IMR-90 (cell line): ENCODE results near the gene TCERG1L. TPM values are rescaled to one million over a fixed set of nuclear protein-coding genes. Genes with fewer than 3 reads are reported as not detected.

Experiments used
- ATAC-seq: fragments of 200-7000 bp; cut with Tn5 transposase; 2 replicates; pipeline ENCODE4 v1.9.1; 2020; ENCODE audit warnings: low read depth, mild to moderate bottlenecking, moderate library complexity
- BruUV-seq: library from RNA; stranded (reverse); fragments of 400-500 nt; replicated peaks from 2 replicates; lab custom pipeline; 2021; lab: Mats Ljungman, UMichigan
- CTCF ChIA-PET: fragments of 300-600 bp; formaldehyde crosslinking; extraction: SDS; loops from one replicate; lab custom pipeline; 2021; ENCODE audit warnings: antibody characterized with exemption; lab: Yijun Ruan, JAX
- POLR2A ChIA-PET: fragments of 300-600 bp; sonication (Branson Sonifier 250); formaldehyde crosslinking; loops from one replicate; lab custom pipeline; 2022; ENCODE audit warnings: antibody characterized with exemption; ENCODE audit not compliant: unreplicated experiment; lab: Charles Lee
- DNase-seq: peaks from one replicate; pipeline ENCODE4 v3.0.0; 2013
- H2AFZ ChIP-seq: replicated peaks from 2 replicates; pipeline ENCODE3; 2013; ENCODE audit warnings: low read length, mild to moderate bottlenecking; ENCODE audit not compliant: poor library complexity
- H2AK5ac ChIP-seq: 2 replicates; pipeline ENCODE4 v1.6.1; 2013; ENCODE audit warnings: low read depth, low read length, inconsistent platforms
- H2AK9ac ChIP-seq: replicated peaks from 2 replicates; pipeline ENCODE3; 2013; ENCODE audit warnings: mild to moderate bottlenecking, low read depth, low read length, moderate library complexity; ENCODE audit not compliant: poor library complexity
- H2BK120ac ChIP-seq: 2 replicates; pipeline ENCODE4 v1.6.1; 2013; ENCODE audit warnings: low read depth, low read length, inconsistent platforms
- H2BK15ac ChIP-seq: 3 replicates; pipeline ENCODE4 v1.6.1; 2013; ENCODE audit warnings: low read depth, low read length, inconsistent platforms
- H2BK20ac ChIP-seq: 2 replicates; pipeline ENCODE4 v1.6.1; 2013; ENCODE audit warnings: low read depth, mild to moderate bottlenecking, inconsistent platforms, low read length, moderate library complexity
- H2BK5ac ChIP-seq: 2 replicates; pipeline ENCODE4 v1.6.1; 2013; ENCODE audit warnings: mild to moderate bottlenecking, low read depth, low read length, inconsistent platforms; ENCODE audit not compliant: poor library complexity, severe bottlenecking
- H3K14ac ChIP-seq: replicated peaks from 2 replicates; pipeline ENCODE4 v1.6.1; 2013; ENCODE audit warnings: low read depth, low read length, inconsistent platforms
- H3K18ac ChIP-seq: 2 replicates; pipeline ENCODE4 v1.6.1; 2013; ENCODE audit warnings: low read depth, low read length, control low read depth
- H3K23ac ChIP-seq: 2 replicates; pipeline ENCODE4 v1.6.1; 2013; ENCODE audit warnings: low read depth, low read length, inconsistent platforms
- H3K27ac ChIP-seq: 2 replicates; pipeline ENCODE4 v1.5.1; 2013; ENCODE audit warnings: mild to moderate bottlenecking, control low read depth, low read length; ENCODE audit not compliant: insufficient read depth
- H3K27me3 ChIP-seq: 2 replicates; pipeline ENCODE4 v1.6.1; 2013; ENCODE audit warnings: low read length; ENCODE audit not compliant: control insufficient read depth, insufficient read depth
- H3K36me3 ChIP-seq: 2 replicates; pipeline ENCODE4 v1.6.1; 2013; ENCODE audit warnings: low read length, mixed read lengths; ENCODE audit not compliant: control insufficient read depth, insufficient read depth
- H3K4ac ChIP-seq: 2 replicates; pipeline ENCODE4 v1.6.1; 2013; ENCODE audit warnings: low read depth, low read length, inconsistent platforms
- H3K4me1 ChIP-seq: 2 replicates; pipeline ENCODE4 v1.6.1; 2013; ENCODE audit warnings: low read length, mixed read lengths; ENCODE audit not compliant: control insufficient read depth, insufficient read depth
- H3K4me2 ChIP-seq: 2 replicates; pipeline ENCODE4 v1.6.1; 2013; ENCODE audit warnings: low read depth, mild to moderate bottlenecking, control low read depth, low read length, moderate library complexity
- H3K4me3 ChIP-seq: 2 replicates; pipeline ENCODE4 v1.5.1; 2013; ENCODE audit warnings: low read depth, mild to moderate bottlenecking, control low read depth, low read length, moderate library complexity; ENCODE audit not compliant: insufficient read depth
- H3K56ac ChIP-seq: 2 replicates; pipeline ENCODE4 v1.6.1; 2013; ENCODE audit warnings: low read length, inconsistent platforms; ENCODE audit not compliant: insufficient read depth; ENCODE audit errors: extremely low read depth
- H3K79me1 ChIP-seq, 2 experiments: 2 replicates each; pipeline ENCODE4 v1.6.1; 2013; ENCODE audit warnings: low read length in 2 of 2, inconsistent platforms in 1 of 2, low read depth in 1 of 2
- H3K9ac ChIP-seq: 2 replicates; pipeline ENCODE4 v1.6.1; 2013; ENCODE audit warnings: low read depth, low read length, control low read depth
- H3K9me1 ChIP-seq: 2 replicates; pipeline ENCODE4 v1.6.1; 2013; ENCODE audit warnings: low read length, inconsistent platforms; ENCODE audit not compliant: insufficient read depth
- H3K9me3 ChIP-seq: 2 replicates; pipeline ENCODE4 v1.6.1; 2013; ENCODE audit warnings: low read length; ENCODE audit not compliant: control insufficient read depth, insufficient read depth
- H4K20me1 ChIP-seq: 2 replicates; pipeline ENCODE4 v1.6.1; 2013; ENCODE audit warnings: low read length, inconsistent platforms; ENCODE audit not compliant: insufficient read depth
- H4K5ac ChIP-seq: 2 replicates; pipeline ENCODE4 v1.6.1; 2013; ENCODE audit warnings: mild to moderate bottlenecking, low read depth, low read length, control low read depth
- H4K8ac ChIP-seq, 2 experiments: 2 replicates each; pipeline ENCODE4 v1.6.1; 2013; ENCODE audit warnings: low read depth in 2 of 2, low read length in 2 of 2, control low read depth in 1 of 2, inconsistent platforms in 1 of 2
- H4K91ac ChIP-seq: 2 replicates; pipeline ENCODE4 v1.6.1; 2013; ENCODE audit warnings: low read depth, low read length, inconsistent platforms; ENCODE audit not compliant: insufficient read depth
- BHLHE40 ChIP-seq: fragments of 150-350 bp; IDR thresholded peaks from 2 replicates; pipeline ENCODE4 v1.6.1; 2016; ENCODE audit warnings: mild to moderate bottlenecking, low read depth, low read length
- CEBPB ChIP-seq: IDR thresholded peaks from 2 replicates; pipeline ENCODE4 v1.6.1; 2012; ENCODE audit warnings: low read depth, low read length, improper control_type of control experiment
- CHD1 ChIP-seq: IDR thresholded peaks from 2 replicates; pipeline ENCODE4 v1.6.1; 2012; ENCODE audit warnings: low read depth, low read length, improper control_type of control experiment
- CTCF ChIP-seq: conservative IDR thresholded peaks from 2 replicates; pipeline ENCODE4 v1.5.1; 2012; ENCODE audit warnings: mild to moderate bottlenecking, low read depth, low read length, improper control_type of control experiment
- ELK1 ChIP-seq: fragments of 150-350 bp; IDR thresholded peaks from 2 replicates; pipeline ENCODE4 v1.6.1; 2016; ENCODE audit warnings: low read depth, mild to moderate bottlenecking, low read length, moderate library complexity, borderline replicate concordance
- FOS ChIP-seq: fragments of 150-350 bp; IDR thresholded peaks from 2 replicates; pipeline ENCODE4 v1.6.1; 2016; ENCODE audit warnings: low read depth, low read length
- MAFK ChIP-seq: IDR thresholded peaks from 2 replicates; pipeline ENCODE4 v1.6.1; 2012; ENCODE audit warnings: low read depth, low read length, improper control_type of control experiment
- MAZ ChIP-seq: IDR thresholded peaks from 2 replicates; pipeline ENCODE4 v1.6.1; 2012; ENCODE audit warnings: low read depth, mild to moderate bottlenecking, low read length, improper control_type of control experiment, moderate library complexity, borderline replicate concordance
- MXI1 ChIP-seq: IDR thresholded peaks from 2 replicates; pipeline ENCODE4 v1.6.1; 2012; ENCODE audit warnings: low read depth, mild to moderate bottlenecking, low read length, moderate library complexity, borderline replicate concordance
- NFE2L2 ChIP-seq: fragments of 150-350 bp; IDR thresholded peaks from 2 replicates; pipeline ENCODE4 v1.6.1; 2016; ENCODE audit warnings: low read depth, mild to moderate bottlenecking, low read length
- POLR2A ChIP-seq: IDR thresholded peaks from 2 replicates; pipeline ENCODE4 v1.6.1; 2012; ENCODE audit warnings: mild to moderate bottlenecking, low read depth, low read length
- RAD21 ChIP-seq: IDR thresholded peaks from 2 replicates; pipeline ENCODE4 v1.6.1; 2012; ENCODE audit warnings: low read length, improper control_type of control experiment
- RCOR1 ChIP-seq: IDR thresholded peaks from 2 replicates; pipeline ENCODE4 v1.6.1; 2012; ENCODE audit warnings: mild to moderate bottlenecking, low read length, improper control_type of control experiment; ENCODE audit not compliant: insufficient replicate concordance
- RFX5 ChIP-seq: IDR thresholded peaks from 2 replicates; pipeline ENCODE4 v1.8.0; 2012; ENCODE audit warnings: low read depth, mild to moderate bottlenecking, low read length, moderate library complexity
- SMC3 ChIP-seq: fragments of 150-350 bp; IDR thresholded peaks from 2 replicates; pipeline ENCODE4 v1.6.1; 2016; ENCODE audit warnings: low read depth, mild to moderate bottlenecking, antibody characterized with exemption, low read length, moderate library complexity
- USF2 ChIP-seq: fragments of 150-350 bp; IDR thresholded peaks from 2 replicates; pipeline ENCODE4 v1.6.1; 2017; ENCODE audit warnings: mild to moderate bottlenecking, antibody characterized with exemption, low read length, low read depth
- WGBS, 2 experiments: methylation state at CpG; one replicate each; pipeline versions ENCODE4 v1.1.5 to v1.1.7; 2013; ENCODE audit warnings: missing lambda C conversion rate in 2 of 2; ENCODE audit not compliant: insufficient read length in 1 of 2; ENCODE audit errors: extremely low coverage in 2 of 2; 5-methylcytosine and 5-hydroxymethylcytosine counted together
- dilution Hi-C: fragments of 300-500 bp; cut with HindIII; formaldehyde crosslinking; loops from one replicate; pipeline ENCODE4 v1.14.3; 2018; ENCODE audit warnings: low sequenced_read_pairs; ENCODE audit not compliant: unreplicated experiment
- in situ Hi-C: fragments of 300-500 bp; cut with MboI; formaldehyde crosslinking; loops from 3 replicates; pipeline ENCODE4 v1.14.3; 2019; ENCODE audit warnings: low sequenced_read_pairs, inconsistent platforms, mixed read lengths
- intact Hi-C: fragments of 100-400 bp; cut with micrococcal nuclease; formaldehyde crosslinking; loops from 2 replicates; pipeline ENCODE4 v1.10.0; 2022
- polyA plus RNA-seq, 3 experiments: library from polyadenylated mRNA; depleted of rRNA; stranded (reverse); fragments of >200 nt; gene quantifications; 2 replicates each; pipeline ENCODE4 v1.2.3, GENCODE V29; 2012; ENCODE audit warnings: low replicate concordance in 1 of 3
- total RNA-seq: library from RNA; depleted of rRNA; stranded (reverse); fragments of >200 nt; gene quantifications from 2 replicates; pipeline ENCODE4 v1.2.3, GENCODE V29; 2012

Gene TCERG1L
- total and polyA plus RNA-seq, 2 of the 4 experiments (the other 2 are of a cell fraction) = not detected

GRCh38 chr10:131183546-131184045 is 127.9 kb downstream of the TCERG1L start:
- Histone ChIP-seq H2BK15ac (no peak overlapping the region), H3K14ac (no peak overlapping the region), H3K36me3 (no peaks in the 10 kb centered on the region), H3K27me3 (no peaks in the 10 kb centered on the region), H3K18ac (no peak overlapping the region), H4K20me1 (no peaks in the 10 kb centered on the region), H3K4me2 (no peak overlapping the region), H2BK120ac (no peak overlapping the region), H3K4me1 (no peaks in the 10 kb centered on the region), H2BK5ac (no peak overlapping the region), H3K79me1 (no peaks in the 10 kb centered on the region), H3K9me3 (peaks cover 44% of the 10 kb centered on the region), H4K5ac (no peak overlapping the region), H3K9ac (no peak overlapping the region), H3K9me1 (no peaks in the 10 kb centered on the region), H3K27ac (no peak overlapping the region), H4K91ac (no peak overlapping the region), H3K4me3 (no peak overlapping the region), H2AK5ac (no peak overlapping the region), H3K56ac (no peak overlapping the region), H2AFZ (no peak overlapping the region), H3K23ac (no peak overlapping the region), H3K4ac (no peak overlapping the region), H2AK9ac (no peak overlapping the region), H2BK20ac (no peak overlapping the region), H4K8ac (no peak overlapping the region)
- dilution Hi-C loops (no loop called here), in situ Hi-C loops (no loop called here), intact Hi-C loops (no loop called here)
- no peak for TF ChIP-seq SMC3
- TF ChIP-seq RCOR1 = no peak
- no peak for TF ChIP-seq MAZ
- no peak for TF ChIP-seq POLR2A
- TF ChIP-seq RAD21 = no peak
- no peak for TF ChIP-seq USF2
- no peak for TF ChIP-seq ELK1
- no peak for TF ChIP-seq NFE2L2
- no peak for TF ChIP-seq MXI1
- TF ChIP-seq CEBPB = no peak
- no peak for TF ChIP-seq CTCF
- TF ChIP-seq BHLHE40 = no peak
- no peak for TF ChIP-seq MAFK
- no peak for TF ChIP-seq RFX5
- TF ChIP-seq FOS = no peak
- TF ChIP-seq CHD1 = no peak
- POLR2A ChIA-PET = no interaction called here
- ATAC-seq (no peak), DNase-seq (no peak)
- whole genome bisulfite sequencing, 2 experiments = no CpG with 5 or more reads among the region's 9 CpGs
- CTCF ChIA-PET = no interaction called here
- no TSS peak for BruUV-seq
